GM19455 (cell line): ENCODE results near the gene ANO8.

Experiments
- ATAC-seq: cut with Tn5 transposase; IDR thresholded peaks from one replicate; pipeline ENCODE4 v1.9.1; 2021; ENCODE audit not compliant: unreplicated experiment

ANO8 gene

GRCh38 chr19:17328517-17329365 lies 5.9 kb downstream of the ANO8 start:
- no peak for ATAC-seq

DNA sequence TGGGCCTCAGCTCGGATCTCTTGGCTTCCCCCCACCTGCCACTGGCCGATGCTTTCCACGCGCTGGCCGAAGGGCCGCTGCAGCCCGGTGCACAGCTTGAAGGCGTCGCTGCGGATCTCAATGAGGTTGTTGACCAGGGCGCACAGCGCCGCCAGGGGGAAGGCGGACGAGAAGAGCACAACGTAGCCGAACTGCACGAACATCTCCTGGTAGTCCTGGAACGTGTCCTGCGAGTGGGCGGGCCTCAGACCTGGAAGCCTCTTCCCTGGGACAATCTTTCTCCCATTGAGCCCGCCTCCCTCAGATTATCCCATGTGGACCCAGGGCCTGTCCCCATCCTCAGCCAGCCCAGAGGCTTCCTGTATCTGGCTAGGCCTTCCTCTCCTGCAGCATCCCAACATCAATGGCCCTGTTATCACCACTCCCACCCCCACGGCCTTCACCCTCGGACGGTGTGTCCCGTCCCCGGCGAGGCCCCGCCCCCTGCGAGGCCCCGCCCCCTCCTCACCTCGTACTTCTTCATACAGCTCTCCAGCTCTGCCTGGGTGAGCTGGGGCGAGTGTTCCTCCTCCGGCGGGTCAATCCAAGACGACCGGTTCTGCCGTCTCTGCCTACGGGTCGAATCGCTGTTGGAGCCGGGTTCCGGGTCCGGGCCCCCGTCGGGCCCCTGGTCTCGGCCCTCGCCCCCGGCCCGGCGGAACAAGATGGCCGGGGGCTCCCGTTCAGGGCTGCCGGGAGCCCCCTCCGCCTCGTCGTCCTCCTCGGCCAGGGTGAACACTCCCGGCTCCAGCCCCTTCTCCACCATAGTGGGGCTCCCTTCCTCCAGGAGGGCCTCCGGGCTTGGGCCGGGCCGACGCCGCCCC lies 6.8 kb downstream of the ANO8 start:
- no peak for ATAC-seq

GRCh38 chr19:17327068-17327653 lies 7.5 kb downstream of the ANO8 start:
- no peak for ATAC-seq

- no peak for ATAC-seq
Measured at GRCh38 chr19:17326595-17326966, 8.1 kb downstream of the ANO8 start.

GRCh38 chr19:17325881-17326594 lies 8.6 kb downstream of the ANO8 start:
- no peak for ATAC-seq

DNA sequence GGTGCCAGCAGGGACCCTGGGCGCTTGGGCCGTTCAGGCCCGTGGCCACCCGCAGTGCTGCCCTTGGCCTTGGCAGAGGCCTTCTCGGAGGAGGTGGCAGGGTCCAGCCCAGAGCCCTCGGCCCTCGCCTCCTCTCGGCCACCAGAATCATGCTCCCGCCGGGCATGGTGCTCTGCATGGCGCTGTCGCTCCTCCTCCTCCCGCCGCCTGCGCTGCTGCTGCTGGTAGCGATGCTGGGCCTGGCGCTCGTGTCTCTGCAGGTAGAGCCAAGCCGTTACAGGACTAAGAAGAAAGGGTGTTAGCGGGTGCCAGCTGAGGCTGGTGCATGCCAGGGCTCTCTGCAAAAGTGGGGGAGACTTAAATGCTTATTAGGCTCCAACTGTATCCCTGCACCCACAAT lies 9.5 kb downstream of the ANO8 start:
- no peak for ATAC-seq

DNA sequence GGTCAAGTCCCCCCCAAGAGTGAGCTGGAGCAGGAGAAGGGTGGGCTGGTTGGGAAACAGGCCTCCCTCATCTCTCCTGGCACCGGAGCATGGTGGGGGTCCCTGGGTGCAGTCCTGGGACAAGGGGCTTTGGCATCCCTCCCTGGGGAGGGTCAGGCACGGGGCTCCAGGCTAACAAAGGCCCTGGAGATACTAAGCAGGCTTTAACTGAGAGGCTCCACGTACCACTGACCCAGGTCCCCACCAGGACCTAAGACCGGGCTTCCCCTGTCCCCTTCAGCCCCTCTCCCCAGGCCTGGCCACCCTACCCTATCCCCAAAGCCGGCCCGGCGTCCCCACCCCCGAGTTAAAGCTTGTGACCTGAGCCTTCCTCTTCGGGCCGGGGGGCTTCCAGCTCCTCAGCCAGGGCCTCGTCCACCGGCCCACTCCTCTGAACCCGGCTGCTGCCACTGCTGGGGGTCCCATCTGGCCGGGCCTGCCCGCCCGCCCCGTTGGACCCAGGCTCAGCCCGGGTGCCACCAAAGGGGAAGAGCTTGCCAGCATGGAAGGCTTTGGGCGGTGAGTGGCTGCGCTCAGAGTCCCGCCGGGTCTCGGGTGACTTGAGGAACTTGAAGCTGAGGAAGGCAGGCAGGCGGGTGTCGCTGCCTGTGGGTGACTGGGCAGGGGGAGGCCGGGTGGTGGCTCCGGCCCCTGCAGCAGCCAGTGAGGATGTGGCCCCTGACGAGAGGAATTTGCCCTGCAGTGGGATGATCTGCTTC lies 10.1 kb downstream of the ANO8 start:
- ATAC-seq = no peak

DNA sequence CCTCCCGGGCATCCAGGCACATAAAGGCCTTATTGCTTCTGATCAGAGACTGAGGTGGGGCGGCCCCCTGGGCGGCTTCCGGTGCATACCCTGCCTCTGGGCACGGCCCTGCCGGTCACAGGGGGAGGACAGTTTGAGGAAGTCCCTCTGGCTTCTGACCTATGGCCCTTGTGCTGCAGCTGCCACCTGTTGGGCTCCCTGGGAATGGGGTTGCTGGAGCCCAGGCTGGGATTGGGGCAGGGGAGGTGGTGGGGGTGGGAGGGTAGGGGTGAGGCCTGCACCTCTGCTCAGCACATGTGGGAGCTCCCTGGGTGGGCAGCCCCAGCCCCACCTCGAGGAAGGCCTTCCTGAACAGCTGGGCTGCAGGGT lies 10.7 kb downstream of the ANO8 start:
- no peak for ATAC-seq

DNA sequence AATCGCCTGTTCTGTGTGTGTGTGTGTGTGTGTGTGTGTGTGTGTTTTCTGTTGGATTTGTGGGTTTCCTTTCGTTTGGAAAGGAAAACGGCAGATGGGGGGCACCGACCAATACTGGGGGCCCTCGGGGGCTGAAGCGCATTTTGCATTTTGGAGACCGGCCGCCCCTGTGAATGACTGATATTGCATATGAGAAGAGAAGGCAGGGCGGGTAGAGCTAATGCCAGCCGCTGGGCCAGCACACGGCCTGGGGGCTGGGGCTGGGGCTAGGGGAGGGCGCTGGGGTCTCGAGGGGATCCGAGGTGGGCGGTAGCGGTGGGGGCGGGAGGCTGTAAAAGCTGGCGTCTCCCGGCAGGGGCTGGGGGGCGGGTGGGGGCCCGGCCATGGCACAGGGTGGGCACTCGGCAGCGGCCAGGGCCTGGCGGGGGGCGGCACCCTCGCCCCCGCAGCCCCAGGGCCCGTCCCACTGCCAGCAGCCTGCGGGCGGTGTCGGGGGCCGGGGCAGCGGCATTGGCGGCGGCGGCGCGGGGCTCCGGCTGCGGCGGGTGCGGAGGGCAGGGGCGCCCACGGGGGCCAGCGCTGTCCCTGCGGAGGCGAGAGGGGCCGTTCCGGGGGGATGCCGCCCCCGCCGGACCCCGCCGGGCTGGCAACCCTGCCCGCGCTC lies 11.2 kb downstream of the ANO8 start:
- ATAC-seq = no peak

DNA sequence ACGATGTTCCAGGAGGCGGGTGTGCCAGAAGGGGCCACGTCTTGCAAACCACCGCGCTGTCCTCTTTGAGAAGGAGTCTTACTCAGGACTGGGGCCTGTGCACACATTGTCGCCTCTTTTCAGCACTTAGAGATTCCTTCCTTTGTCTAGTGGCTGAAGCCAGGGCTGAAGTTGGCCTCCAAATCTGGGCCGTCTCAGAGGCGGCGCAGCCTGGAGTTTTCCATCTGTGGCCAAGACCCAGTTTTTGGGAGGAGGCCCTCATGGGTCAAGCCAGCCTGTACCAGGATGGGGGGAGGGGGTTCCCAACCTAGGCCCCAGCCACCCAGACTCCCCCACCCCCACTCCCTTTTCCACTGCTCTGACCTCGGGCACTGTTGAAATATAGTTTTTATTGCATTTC lies 11.8 kb downstream of the ANO8 start:
- no peak for ATAC-seq

GRCh38 chr19:17321655-17322489 lies 12.8 kb downstream of the ANO8 start:
- ATAC-seq = no peak

- ATAC-seq = no peak
Measured at GRCh38 chr19:17320435-17320834, 14.2 kb downstream of the ANO8 start.

- ATAC-seq = no peak
Measured at GRCh38 chr19:17319473-17320238, 15.0 kb downstream of the ANO8 start.

DNA sequence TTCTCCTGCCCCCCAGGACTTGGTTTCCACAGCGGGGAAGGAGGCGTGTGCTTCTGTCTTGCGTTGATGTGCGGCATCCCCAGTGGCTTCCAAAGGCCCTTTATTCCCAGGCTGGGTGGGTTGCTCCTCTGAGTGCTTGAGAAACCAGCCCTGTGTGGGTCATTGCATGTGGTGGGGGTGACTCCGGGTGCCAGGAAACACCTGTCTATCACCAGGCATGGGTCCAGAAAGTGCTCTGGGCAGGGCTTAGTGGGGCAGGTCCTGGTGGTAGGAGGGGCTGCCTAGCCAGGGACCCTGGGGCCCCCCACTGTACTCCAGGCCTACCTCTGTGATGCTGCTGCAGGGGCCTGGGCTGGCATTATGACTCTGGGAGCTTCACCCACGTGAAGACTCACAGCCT lies 15.7 kb downstream of the ANO8 start:
- no peak for ATAC-seq

DNA sequence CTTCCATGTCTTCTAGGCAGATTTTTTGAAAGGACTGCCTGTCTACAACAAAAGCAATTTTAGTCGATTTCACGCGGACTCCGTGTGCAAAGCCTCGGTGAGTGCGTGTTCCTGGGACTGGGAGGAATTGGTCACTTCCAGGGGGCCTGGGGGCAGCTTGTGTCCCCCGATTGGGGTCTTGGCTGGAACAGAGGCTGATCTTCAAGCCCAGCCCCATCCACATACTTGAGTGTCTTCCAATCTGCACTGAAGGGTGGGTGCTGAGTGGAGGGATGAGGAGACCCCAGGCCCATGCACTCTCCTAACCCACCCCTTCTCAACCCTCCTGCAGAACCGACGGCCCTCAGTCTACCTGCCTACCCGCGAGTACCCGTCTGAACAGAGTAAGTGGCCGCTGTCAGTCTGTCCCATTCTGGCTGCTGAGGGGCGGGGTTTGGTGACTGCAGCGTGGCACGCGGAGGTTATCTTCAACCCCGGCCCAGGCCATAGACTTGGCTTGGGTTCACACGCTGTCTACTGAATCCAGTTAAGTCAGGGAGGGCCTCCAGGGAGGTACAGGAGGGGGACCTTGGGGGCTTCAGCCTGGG lies 20.6 kb downstream of the ANO8 start:
- no peak for ATAC-seq

DNA sequence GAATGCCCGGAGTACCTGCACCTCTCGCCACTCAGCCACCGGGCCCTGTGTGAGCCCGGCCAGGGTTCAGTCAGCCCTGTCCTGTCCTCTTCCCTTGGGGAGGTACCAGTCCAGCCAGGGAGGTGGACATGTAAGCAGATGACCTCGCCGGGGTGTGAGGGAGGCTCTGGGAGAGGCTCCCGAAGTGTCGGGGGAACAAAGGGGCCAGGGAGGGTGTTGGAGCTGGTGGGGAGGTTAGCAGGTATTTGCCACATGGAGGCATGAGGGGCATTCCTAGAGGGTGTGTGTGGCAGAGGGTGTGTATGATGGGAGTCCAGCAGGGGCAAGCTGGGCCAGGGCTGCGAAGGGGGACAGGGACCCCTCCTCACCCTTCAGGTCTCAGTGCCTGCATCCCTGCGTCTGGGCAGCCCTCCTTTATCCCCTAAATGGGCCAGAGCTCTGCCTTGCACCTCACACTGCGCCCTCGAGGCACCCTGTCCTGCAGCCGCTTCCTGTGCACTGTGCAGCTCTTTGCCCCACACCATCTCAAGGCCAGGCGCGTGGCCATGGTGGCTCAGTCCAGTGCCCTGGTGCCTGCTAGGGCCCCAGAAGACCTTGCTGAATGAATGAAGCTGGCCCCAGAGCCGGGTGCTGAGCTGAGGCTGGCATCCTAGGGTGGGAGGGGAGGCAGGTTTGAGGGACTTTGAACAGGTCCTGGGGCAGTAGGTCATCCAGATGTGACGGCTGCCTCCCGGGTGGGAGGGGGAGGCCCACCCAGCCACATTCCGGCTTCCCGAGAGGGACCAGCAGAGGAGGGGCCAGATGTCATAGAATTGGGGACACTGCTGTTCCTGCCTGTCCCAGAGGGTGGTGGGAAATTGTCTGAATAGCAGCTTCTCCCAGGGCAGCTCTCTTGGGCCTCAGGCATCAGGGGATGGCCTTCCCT lies 22.2 kb downstream of the ANO8 start:
- no peak for ATAC-seq
